RWPE1 (cell line): ENCODE results near the gene POU6F2.

Experiments
- CTCF ChIA-PET: fragments of 350-600 bp; sonication (Branson Sonifier 250); formaldehyde crosslinking; extraction: SDS; loops from one replicate; lab custom pipeline; 2021; lab: Yijun Ruan, JAX
- POLR2A ChIA-PET: fragments of 400-600 bp; formaldehyde crosslinking; extraction: SDS; loops from one replicate; lab custom pipeline; 2020; ENCODE audit warnings: antibody characterized with exemption; ENCODE audit not compliant: low non-redundant PET; lab: Yijun Ruan, JAX
- DNase-seq: peaks from one replicate; pipeline ENCODE4 v3.0.0; 2012; ENCODE audit warnings: low spot score
- H3K27ac ChIP-seq: fragments of 450-650 bp; 2 replicates; pipeline ENCODE4 v1.5.1; 2017
- CTCF ChIP-seq: fragments of 450-650 bp; conservative IDR thresholded peaks from 2 replicates; pipeline ENCODE4 v1.5.1; 2017; ENCODE audit warnings: low read depth, mild to moderate bottlenecking

The POU6F2 gene

GRCh38 chr7:39045231-39045630 is 67.5 kb downstream of the POU6F2 start:
- TF ChIP-seq CTCF: no peak
- ChIA-PET POLR2A (interaction anchor here (0.5 kb wide), 1 partner anchor 21 kb away, joined by 3 read pairs; no protein-coding TSS in a partner anchor), CTCF (no interaction called here)
- no peak for DNase-seq
- no peak overlapping the region for H3K27ac ChIP-seq

- ChIA-PET POLR2A (no interaction called here), CTCF (no interaction called here)
- TF ChIP-seq CTCF: no peak
- DNase-seq: no peak
- H3K27ac ChIP-seq: no peak overlapping the region
Observed at GRCh38 chr7:39051279-39051678, 73.6 kb downstream of the POU6F2 start.

- DNase-seq: no peak
- ChIA-PET CTCF (no interaction called here), POLR2A (no interaction called here)
- no peak for TF ChIP-seq CTCF
- H3K27ac ChIP-seq: no peak overlapping the region
Observed at GRCh38 chr7:39051707-39052106, 74.0 kb downstream of the POU6F2 start.

- TF ChIP-seq CTCF: no peak
- CTCF ChIA-PET: no interaction called here
- POLR2A ChIA-PET: no interaction called here
- H3K27ac ChIP-seq: no peak overlapping the region
- no peak for DNase-seq
Observed at GRCh38 chr7:39054731-39055130, 77.0 kb downstream of the POU6F2 start.

- ChIA-PET CTCF (no interaction called here), POLR2A (no interaction called here)
- no peak for DNase-seq
- TF ChIP-seq CTCF: no peak
- H3K27ac ChIP-seq: no peak overlapping the region
Observed at GRCh38 chr7:39056153-39056552, 78.4 kb downstream of the POU6F2 start.

GRCh38 chr7:39062811-39063210 is 85.1 kb downstream of the POU6F2 start:
- CTCF ChIA-PET: interaction anchor here (0.6 kb wide), 1 partner anchor 395 kb away, joined by 3 read pairs; no protein-coding TSS in a partner anchor
- H3K27ac ChIP-seq: no peak overlapping the region
- POLR2A ChIA-PET: no interaction called here
- TF ChIP-seq CTCF: no peak
- DNase-seq: no peak

GRCh38 chr7:39069031-39069430 is 91.3 kb downstream of the POU6F2 start:
- CTCF ChIA-PET: no interaction called here
- no peak overlapping the region for H3K27ac ChIP-seq
- no peak for DNase-seq
- no peak for TF ChIP-seq CTCF
- POLR2A ChIA-PET: no interaction called here
